ENCODE results near the gene E2F1.
"Not testable (repeated sequence)": the region's sequence is repeated elsewhere in the genome, so short reads cannot be mapped to it uniquely, and the experiment has no call there.

Gene E2F1

GRCh38 chr20:33646959-33647602 lies 39.1 kb downstream of the E2F1 start:
- not testable (repeated sequence) for DNase-seq

DNA sequence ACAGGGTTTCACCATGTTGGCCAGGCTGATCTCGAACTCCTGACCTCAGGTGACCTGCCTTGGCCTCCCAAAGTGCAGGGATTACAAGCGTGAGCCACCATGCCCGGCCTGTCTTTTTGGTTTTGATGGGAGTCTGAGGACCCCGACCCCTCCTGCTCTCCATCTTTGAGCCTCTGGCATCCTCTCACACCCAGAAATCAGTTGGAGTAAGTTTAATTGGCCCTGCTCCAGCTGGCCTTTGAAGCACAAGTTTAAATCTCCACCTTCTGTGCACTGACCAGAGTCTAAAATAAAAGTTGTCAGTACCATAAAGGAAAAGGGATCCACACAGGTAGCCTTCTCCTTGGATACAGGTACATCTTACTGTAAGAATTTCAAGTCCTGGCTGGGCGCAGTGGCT lies 40.0 kb downstream of the E2F1 start:
- DNase-seq, result no peak

GRCh38 chr20:33645396-33645795 lies 40.8 kb downstream of the E2F1 start:
- DNase-seq, result no peak

- DNase-seq, result no peak
Observed at GRCh38 chr20:33645072-33645358, 41.2 kb downstream of the E2F1 start.

DNA sequence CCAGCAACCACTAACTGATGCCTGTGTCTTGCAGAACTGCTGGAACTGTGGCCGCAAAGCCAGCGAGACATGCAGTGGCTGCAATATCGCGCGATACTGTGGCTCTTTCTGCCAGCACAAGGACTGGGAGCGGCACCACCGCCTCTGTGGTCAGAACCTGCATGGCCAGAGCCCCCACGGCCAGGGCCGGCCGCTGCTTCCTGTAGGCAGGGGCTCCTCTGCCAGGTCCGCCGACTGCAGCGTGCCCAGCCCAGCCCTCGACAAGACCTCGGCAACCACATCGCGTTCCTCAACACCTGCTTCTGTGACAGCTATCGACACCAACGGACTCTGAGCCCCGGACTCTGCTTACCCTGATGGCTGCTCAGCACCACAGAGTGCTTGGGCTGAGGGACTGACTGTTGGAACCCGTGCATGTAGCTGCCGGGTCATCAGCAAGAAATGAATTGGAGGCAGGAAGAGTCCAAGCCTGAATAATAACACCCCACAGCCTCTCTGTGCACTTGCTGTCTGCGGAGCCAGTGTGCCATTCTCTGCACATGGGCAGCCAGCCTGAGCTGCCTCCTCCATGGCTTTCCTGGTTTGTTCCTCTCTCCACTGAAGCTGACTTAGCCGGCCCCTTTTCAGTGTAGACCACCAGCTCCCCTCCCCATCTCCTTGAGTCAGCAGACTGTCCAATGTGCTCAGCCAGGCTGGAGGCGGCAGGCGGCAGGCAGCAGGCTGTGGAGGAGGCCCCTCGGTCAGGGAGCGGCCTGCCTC lies 41.7 kb downstream of the E2F1 start:
- no peak for DNase-seq

GRCh38 chr20:33640287-33640686 lies 45.9 kb downstream of the E2F1 start:
- no peak for DNase-seq

DNA sequence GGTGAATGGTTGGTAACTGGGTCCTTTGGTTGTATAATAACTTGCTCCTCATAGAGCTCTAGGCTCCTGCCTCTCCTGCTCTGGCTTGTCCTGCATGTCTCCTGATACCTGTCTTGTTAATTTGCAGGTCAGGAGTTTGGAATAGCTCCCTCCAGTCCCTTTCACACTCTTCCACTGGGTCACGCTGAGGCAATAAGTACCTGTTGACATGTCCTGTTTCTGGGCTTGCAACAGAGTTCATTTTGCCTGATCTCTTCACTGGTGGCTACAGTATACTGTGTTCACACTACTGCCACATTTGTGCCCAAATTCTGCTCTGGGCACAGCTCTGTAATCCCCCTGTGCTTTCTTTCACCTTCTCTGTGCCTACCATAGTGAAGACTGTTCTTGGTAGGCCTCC lies 49.4 kb downstream of the E2F1 start:
- DNase-seq, result no peak

GRCh38 chr20:33635341-33635740 lies 50.8 kb downstream of the E2F1 start:
- DNase-seq, result no peak

- DNase-seq, result not testable (repeated sequence)
Observed at GRCh38 chr20:33631910-33632309, 54.3 kb downstream of the E2F1 start.

GRCh38 chr20:33630507-33630906 lies 55.7 kb downstream of the E2F1 start:
- DNase-seq, result no peak

- no peak for DNase-seq
Observed at GRCh38 chr20:33629979-33630378, 56.2 kb downstream of the E2F1 start.

DNA sequence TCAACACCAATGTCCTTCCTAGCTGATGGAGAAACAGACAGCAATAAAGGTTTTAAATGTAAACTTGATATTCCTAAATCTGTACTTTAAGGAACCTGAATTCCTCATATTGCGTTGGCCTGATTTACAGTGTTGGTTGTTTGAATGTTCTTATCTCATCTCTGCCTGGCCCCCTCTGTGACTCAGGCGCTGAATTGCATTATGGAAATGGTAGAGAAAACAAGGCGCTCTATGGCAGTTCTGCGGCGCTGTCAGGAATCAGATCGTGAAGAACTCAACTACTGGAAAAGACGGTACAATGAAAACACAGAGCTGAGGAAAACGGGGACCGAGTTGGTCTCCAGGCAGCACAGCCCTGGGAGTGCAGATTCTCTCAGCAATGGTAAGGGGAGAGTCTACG lies 56.7 kb downstream of the E2F1 start:
- no peak for DNase-seq

- no peak for DNase-seq
Observed at GRCh38 chr20:33627577-33628216, 58.5 kb downstream of the E2F1 start.

- DNase-seq, result no peak
Observed at GRCh38 chr20:33626190-33626589, 60.0 kb downstream of the E2F1 start.

Measured in nucleus accumbens (tissue), 56 donors.